ENCODE data around the gene UPP2. TPM values are rescaled to one million over a fixed set of nuclear protein-coding genes. Genes with fewer than 3 reads are reported as not detected.

UPP2 gene
- total and polyA plus RNA-seq, 2 of the 13 experiments (the other 11 are each of a cell fraction or from before 2014, with no cell fraction given) = 0.07 to 0.28 TPM

GRCh38 chr2:158131919-158132566 lies 30.4 kb downstream of the UPP2 start (continued):
- TF ChIP-seq KLF16 (CRISPR knock-in tag; IDR thresholded peaks at IDR 0.05) = peak in 1 of 2 experiments; percentile 76; a peak in 2 of 4 replicates
- peak; percentile 79; the same call in 1 of the 2 replicates for TF ChIP-seq TBX2 (CRISPR knock-in tag; IDR thresholded peaks at IDR 0.05; ENCODE audit: borderline replicate concordance)
- peak; percentile 97; the same call in 1 of the 2 replicates for TF ChIP-seq ZNF33A (CRISPR knock-in tag; IDR thresholded peaks at IDR 0.05; ENCODE audit: borderline replicate concordance)
- peak; percentile 85; the same call in 1 of the 2 replicates for TF ChIP-seq ELF3 (CRISPR knock-in tag; IDR thresholded peaks at IDR 0.05)
- no peak for TF ChIP-seq MTF2 (CRISPR knock-in tag; IDR thresholded peaks at IDR 0.05; ENCODE audit: borderline replicate concordance)
- no peak for TF ChIP-seq HES4 (CRISPR knock-in tag; IDR thresholded peaks at IDR 0.05; ENCODE audit: borderline replicate concordance)

GRCh38 chr2:158134055-158134454 lies 32.4 kb downstream of the UPP2 start:
- intact Hi-C loops (cut with micrococcal nuclease; ENCODE audit: unreplicated experiment) = loop anchor here (5.0 kb wide), 1 partner anchor 87 kb away; no protein-coding TSS in a partner anchor
- no peaks in the 10 kb centered on the region for H4K20me1 ChIP-seq (ENCODE audit: insufficient read depth, low read length)
- WGBS (ENCODE audit: low lambda C conversion rate) = 20% methylated on average over 4 of the region's 4 CpGs
- in situ Hi-C loops (cut with HindIII; ENCODE audit: extremely low pct_ligation_motif_present, low pct_unique_long_range_greater_than_20kb) = no loop called here
- H3K4me3 ChIP-seq (replicated peaks in 1 of 3; ENCODE audit: insufficient read depth in 1 of 3, low read depth in 2 of 3, low read length in 3 of 3) = no peak overlapping the region
- no peak for DNase-seq (ENCODE audit: low spot score)
- no peaks in the 10 kb centered on the region for H3K36me3 ChIP-seq (replicated peaks in 1 of 2; ENCODE audit: control insufficient read depth in 1 of 2, insufficient read depth in 2 of 2, low read length in 2 of 2)
- H3K27me3 ChIP-seq (ENCODE audit: control insufficient read depth in 1 of 2, insufficient read depth in 2 of 2, low read length in 2 of 2) = no peaks in the 10 kb centered on the region
- no peaks in the 10 kb centered on the region for H3K9me3 ChIP-seq (ENCODE audit: low read length)
- H3K4me1 ChIP-seq (ENCODE audit: insufficient read depth, low read length) = peaks cover 67% of the 10 kb centered on the region
- no peaks in the 10 kb centered on the region for H3K79me2 ChIP-seq (ENCODE audit: insufficient read depth, low read length)
- ChIA-PET POLR2A (interaction anchor here (0.8 kb wide), 1 partner anchor 39 kb away, joined by 3 read pairs; no protein-coding TSS in a partner anchor), CTCF (ENCODE audit: low intra/inter-chr PET ratio, low total read pairs) (no interaction called here)
- no peak for ATAC-seq
- BruUV-seq (replicated peaks) = no TSS peak
- peak overlapping the region; percentile 2 for H3K27ac ChIP-seq (ENCODE audit: extremely low read length, insufficient read depth, low read length)
- peak overlapping the region; percentile 6 for H2AFZ ChIP-seq (ENCODE audit: low read length)
- FAIRE-seq = no peak
- H3K9ac ChIP-seq (ENCODE audit: insufficient read depth, low read depth, low read length) = no peak overlapping the region
- H3K4me2 ChIP-seq (ENCODE audit: low read depth, low read length) = peak overlapping the region; percentile 38
- TF ChIP-seq SOX13 (IDR thresholded peaks at IDR 0.05) = no peak
- TF ChIP-seq SOX13 (CRISPR knock-in tag; conservative IDR thresholded peaks at IDR 0.05 in 1 of 2, IDR thresholded peaks at IDR 0.05 in 1 of 2) = peak in 1 of 2 experiments; percentile 8; a peak in 1 of 4 replicates
- peak; percentile 54 for TF ChIP-seq FOXA3 (CRISPR knock-in tag; IDR thresholded peaks at IDR 0.05)
- 0 out of 2 replicates have a peak, but pooled peaks have one; percentile 7 for TF ChIP-seq ERF (CRISPR knock-in tag; IDR thresholded peaks at IDR 0.05)
- TF ChIP-seq, protein P1, sequence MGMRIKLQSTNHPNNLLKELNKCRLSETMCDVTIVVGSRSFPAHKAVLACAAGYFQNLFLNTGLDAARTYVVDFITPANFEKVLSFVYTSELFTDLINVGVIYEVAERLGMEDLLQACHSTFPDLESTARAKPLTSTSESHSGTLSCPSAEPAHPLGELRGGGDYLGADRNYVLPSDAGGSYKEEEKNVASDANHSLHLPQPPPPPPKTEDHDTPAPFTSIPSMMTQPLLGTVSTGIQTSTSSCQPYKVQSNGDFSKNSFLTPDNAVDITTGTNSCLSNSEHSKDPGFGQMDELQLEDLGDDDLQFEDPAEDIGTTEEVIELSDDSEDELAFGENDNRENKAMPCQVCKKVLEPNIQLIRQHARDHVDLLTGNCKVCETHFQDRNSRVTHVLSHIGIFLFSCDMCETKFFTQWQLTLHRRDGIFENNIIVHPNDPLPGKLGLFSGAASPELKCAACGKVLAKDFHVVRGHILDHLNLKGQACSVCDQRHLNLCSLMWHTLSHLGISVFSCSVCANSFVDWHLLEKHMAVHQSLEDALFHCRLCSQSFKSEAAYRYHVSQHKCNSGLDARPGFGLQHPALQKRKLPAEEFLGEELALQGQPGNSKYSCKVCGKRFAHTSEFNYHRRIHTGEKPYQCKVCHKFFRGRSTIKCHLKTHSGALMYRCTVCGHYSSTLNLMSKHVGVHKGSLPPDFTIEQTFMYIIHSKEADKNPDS (CRISPR knock-in tag; IDR thresholded peaks at IDR 0.05) = no peak
- TF ChIP-seq ARID5B (CRISPR knock-in tag; IDR thresholded peaks at IDR 0.05) = peak; percentile 50
- TF ChIP-seq ZFP90 (CRISPR knock-in tag; IDR thresholded peaks at IDR 0.05; ENCODE audit: borderline replicate concordance) = no peak
- 0 out of 2 replicates have a peak, but pooled peaks have one; percentile 28 for TF ChIP-seq ZMAT3 (CRISPR knock-in tag; conservative IDR thresholded peaks at IDR 0.05)
- peak; percentile 41; the same call in 1 of the 2 replicates for TF ChIP-seq SIX1 (CRISPR knock-in tag; IDR thresholded peaks at IDR 0.05; ENCODE audit: borderline replicate concordance)
- 0 out of 2 replicates have a peak, but pooled peaks have one; percentile 27 for TF ChIP-seq ZNF644 (CRISPR knock-in tag; IDR thresholded peaks at IDR 0.05; ENCODE audit: low read depth)
- peak; percentile 25; the same call in 1 of the 2 replicates for TF ChIP-seq NCOA2 (CRISPR knock-in tag; IDR thresholded peaks at IDR 0.05)
